Measurements from ENCODE around the gene DHX58.

DHX58 gene

DNA sequence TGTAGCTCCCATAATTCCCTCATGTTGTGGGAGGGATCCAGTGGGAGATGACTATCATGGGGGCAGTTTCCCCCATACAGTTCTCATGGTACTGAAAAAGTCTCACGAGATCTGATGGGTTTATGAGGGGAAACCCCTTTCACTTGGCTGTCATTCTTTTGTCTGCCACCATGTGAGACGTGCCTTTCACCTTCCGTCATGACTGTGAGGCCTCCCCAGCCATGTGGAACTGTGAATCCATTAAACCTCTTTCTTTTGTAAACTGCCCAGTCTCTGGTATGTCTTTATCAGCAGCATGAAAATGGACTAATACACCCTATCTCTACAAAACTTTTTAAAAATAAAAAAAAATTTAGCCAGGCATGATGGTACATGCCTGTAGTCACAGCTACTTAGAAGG, 55.9 kb downstream of the DHX58 start:
- DNase-seq (ENCODE audit: low read depth in 4 of 4, low spot score in 1 of 4), result no peak

GRCh38 chr17:42055496-42055895, 57.0 kb downstream of the DHX58 start:
- DNase-seq (ENCODE audit: low read depth in 4 of 4, low spot score in 1 of 4), result no peak

DNA sequence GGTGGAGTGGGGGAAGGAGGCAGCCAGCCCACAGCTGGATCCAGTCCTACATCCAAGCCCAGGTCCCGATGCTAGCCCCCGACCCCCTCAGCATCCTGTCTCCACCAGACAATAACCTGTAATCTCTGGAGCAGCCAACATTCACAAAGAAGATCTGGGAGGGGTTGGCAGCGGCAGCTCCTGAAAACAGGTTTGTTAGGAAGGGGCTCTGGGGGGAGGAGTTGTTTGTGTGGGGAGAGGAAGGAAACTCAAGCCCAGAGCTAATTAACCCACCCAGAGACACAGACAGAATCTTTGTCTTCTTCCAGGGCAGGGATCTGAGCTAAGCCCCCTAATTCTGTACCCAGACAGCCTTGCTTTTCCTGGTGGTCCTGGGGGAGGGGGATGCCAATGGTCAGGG, 57.5 kb downstream of the DHX58 start:
- DNase-seq (ENCODE audit: low read depth in 4 of 4, low spot score in 1 of 4), result no peak

GRCh38 chr17:42053731-42054500, 58.6 kb downstream of the DHX58 start:
- DNase-seq (ENCODE audit: low read depth in 4 of 4, low spot score in 1 of 4), result no peak

DNA sequence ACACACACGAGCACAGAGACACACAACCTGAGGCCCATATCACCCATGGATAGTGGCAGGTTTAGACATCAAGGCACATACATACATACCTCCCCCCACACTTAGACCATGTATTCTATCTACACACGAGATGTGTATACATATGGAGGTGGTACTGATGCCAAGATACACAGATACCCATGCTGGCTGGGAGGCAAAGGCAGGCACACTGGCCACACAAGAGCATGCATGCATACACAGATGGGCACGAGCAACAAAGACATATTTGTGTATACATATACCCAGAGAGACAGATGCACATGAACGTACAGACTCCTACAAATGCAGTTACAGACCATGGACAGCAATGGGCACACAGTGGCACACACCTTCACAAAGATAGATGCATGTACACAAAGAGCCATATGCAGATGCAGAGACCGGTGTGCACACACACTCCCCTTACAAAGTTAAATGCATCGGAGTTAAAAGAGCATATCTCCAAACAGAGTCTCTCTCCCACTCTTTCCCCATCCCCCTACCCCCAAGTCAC, 60.1 kb downstream of the DHX58 start:
- no peak for DNase-seq (ENCODE audit: low read depth in 4 of 4, low spot score in 1 of 4)

DNA sequence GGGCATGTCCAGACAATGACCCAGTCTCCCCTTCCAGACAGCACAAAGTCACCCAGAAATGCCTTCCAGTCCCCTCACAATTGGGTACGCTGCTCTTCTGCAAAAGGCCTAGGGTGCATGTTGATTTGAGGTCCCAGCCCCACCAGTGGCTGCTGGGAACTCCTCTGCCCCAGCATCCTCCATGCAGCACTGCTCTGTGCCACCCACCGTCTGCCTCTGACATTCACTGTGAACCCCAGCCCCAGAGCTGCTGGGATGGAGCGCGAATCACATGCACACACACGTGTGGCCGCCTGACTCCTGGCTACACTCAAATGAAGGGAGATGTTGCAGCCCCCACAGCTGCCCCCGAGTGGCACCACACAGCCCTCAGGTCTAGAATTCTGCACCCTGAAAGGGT, 60.9 kb downstream of the DHX58 start:
- no peak for DNase-seq (ENCODE audit: low read depth in 4 of 4, low spot score in 1 of 4)
